Small intestine (tissue), 7 donors: ENCODE results near the gene ITGAV. TPM values are rescaled to one million over a fixed set of nuclear protein-coding genes. Genes with fewer than 3 reads are reported as not detected.

ENCODE experiments used
- DNase-seq, 2 donors: peaks; one replicate each; pipeline versions ENCODE4 v3.0.0 to v3.0.0-alpha.2; 2013
- FAIRE-seq: peaks from 2 replicates; lab custom pipeline; 2012; peaks lifted over from hg19 to GRCh38; lab: Jason Lieb, UNC
- H3K27ac ChIP-seq, 3 donors: one replicate each; pipeline ENCODE4 v1.5.1; 2013; ENCODE audit warnings: low read length in 2 of 3, mild to moderate bottlenecking in 2 of 3, control low read depth in 1 of 3, inconsistent platforms in 1 of 3, low read depth in 1 of 3, moderate library complexity in 1 of 3
- H3K27me3 ChIP-seq, 3 donors: one replicate each; pipeline ENCODE4 v1.6.1; 2013; ENCODE audit warnings: low read length in 3 of 3, inconsistent platforms in 1 of 3; ENCODE audit not compliant: control insufficient read depth in 3 of 3, insufficient read depth in 3 of 3
- H3K36me3 ChIP-seq, 3 donors: one replicate each; pipeline ENCODE4 v1.6.1; 2013; ENCODE audit warnings: low read length in 3 of 3, inconsistent platforms in 1 of 3, low read depth in 1 of 3, mild to moderate bottlenecking in 1 of 3, moderate library complexity in 1 of 3; ENCODE audit not compliant: control insufficient read depth in 3 of 3, insufficient read depth in 2 of 3
- H3K4me1 ChIP-seq, 3 donors: one replicate each; pipeline ENCODE4 v1.6.1; 2013; ENCODE audit warnings: low read length in 2 of 3, inconsistent platforms in 1 of 3, low read depth in 1 of 3, mild to moderate bottlenecking in 1 of 3, moderate library complexity in 1 of 3; ENCODE audit not compliant: control insufficient read depth in 3 of 3, insufficient read depth in 2 of 3
- H3K4me3 ChIP-seq, 3 donors: one replicate each; pipeline ENCODE4 v1.5.1; 2013; ENCODE audit warnings: low read length in 3 of 3, control low read depth in 1 of 3, inconsistent platforms in 1 of 3, low read depth in 1 of 3, mild to moderate bottlenecking in 1 of 3, moderate library complexity in 1 of 3
- H3K9me3 ChIP-seq, 2 donors: one replicate each; pipeline ENCODE4 v1.6.1; 2013; ENCODE audit warnings: low read depth in 1 of 2, low read length in 1 of 2; ENCODE audit not compliant: control insufficient read depth in 2 of 2, insufficient read depth in 1 of 2
- WGBS, 3 donors: extraction: QIAGEN DNeasy Blood & Tissue Kit; methylation state at CpG; one replicate each; pipeline ENCODE4 v1.1.7; 2013; 5-methylcytosine and 5-hydroxymethylcytosine counted together
- polyA plus RNA-seq, 4 donors: library from polyadenylated mRNA; stranded (reverse) in 3 of 4; unstranded in 1 of 4; fragments of 200-250 nt in 3 of 4; fragments of 120-200 nt in 1 of 4; gene quantifications; one replicate each; pipeline versions ENCODE4 v1.2.1 to v1.2.3, GENCODE V29; 2013
- donor health status: healthy with polysubstance abuse.
- donor health status: control.
- donor health status: control.
- donor health status: Bipolar disorder and iron deficiency.
- donor health status: healthy.

Gene ITGAV
- polyA plus RNA-seq, 4 donors = 4.0 to 48.2 (median 7.4) TPM

- Histone ChIP-seq H3K27ac (no peak overlapping the region), H3K9me3 (no peaks in the 10 kb centered on the region)
Measured at GRCh38 chr2:186624276-186624675, 34.4 kb downstream of the ITGAV start.

GRCh38 chr2:186629250-186629996 is 39.6 kb downstream of the ITGAV start:
- DNase-seq (no peak), FAIRE-seq (no peak)
- Histone ChIP-seq H3K36me3 (peaks cover 0 to 8% (median 2%) of the 10 kb centered on the region in 3 donors), H3K4me1 (no peaks in the 10 kb centered on the region), H3K4me3 (no peak overlapping the region), H3K27ac (no peak overlapping the region), H3K9me3 (no peaks in the 10 kb centered on the region), H3K27me3 (no peaks in the 10 kb centered on the region)
- 72 to 94% (median 93%) methylated on average over 1 of the region's 1 CpG for WGBS, 3 donors

More at GRCh38 chr2:186624276-186624675, 34.4 kb downstream of the ITGAV start:
- Histone ChIP-seq H3K4me3 (no peak overlapping the region), H3K27me3 (no peaks in the 10 kb centered on the region), H3K4me1 (no peaks in the 10 kb centered on the region), H3K36me3 (peaks cover 2 to 7% (median 3%) of the 10 kb centered on the region in 3 donors)
- DNase-seq (no peak), FAIRE-seq (no peak)
- 88 to 95% (median 91%) methylated on average over 3 of the region's 3 CpGs for WGBS, 3 donors

DNA sequence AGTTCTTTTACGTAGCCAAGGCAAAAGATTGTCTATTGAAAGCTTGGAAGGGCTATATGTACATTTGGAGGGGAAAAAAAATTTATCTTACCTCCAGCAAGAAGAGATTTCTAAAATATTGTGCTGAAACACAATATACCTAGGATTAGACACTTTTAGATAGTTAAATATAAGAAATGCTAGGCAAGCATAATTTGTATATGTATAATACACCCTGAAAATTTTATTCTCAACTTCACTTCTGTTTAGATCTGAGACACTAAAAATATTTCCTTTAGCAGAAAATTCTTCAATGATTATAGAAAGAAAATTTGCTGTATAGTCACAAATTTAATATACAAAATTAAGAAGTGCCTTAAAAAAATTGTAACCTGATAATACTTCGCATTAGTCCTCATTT is 42.6 kb downstream of the ITGAV start:
- Histone ChIP-seq H3K36me3 (peaks cover 0 to 8% (median 4%) of the 10 kb centered on the region in 3 donors), H3K27ac (no peak overlapping the region), H3K4me1 (no peaks in the 10 kb centered on the region), H3K4me3 (no peak overlapping the region), H3K27me3 (no peaks in the 10 kb centered on the region), H3K9me3 (no peaks in the 10 kb centered on the region)
- FAIRE-seq = no peak
- no peak for DNase-seq
- WGBS, 3 donors = 92 to 99% (median 93%) methylated on average over 2 of the region's 2 CpGs

GRCh38 chr2:186634701-186635100 is 44.8 kb downstream of the ITGAV start:
- DNase-seq (no peak), FAIRE-seq (peak; percentile 64)
- H3K4me1 ChIP-seq = no peaks in the 10 kb centered on the region

GRCh38 chr2:186636800-186637496 is 47.1 kb downstream of the ITGAV start:
- no peaks in the 10 kb centered on the region for H3K27me3 ChIP-seq
- FAIRE-seq (no peak), DNase-seq (no peak)
- 87 to 97% (median 94%) methylated on average over 11 of the region's 11 CpGs for WGBS, 3 donors
- peaks cover 2 to 11% (median 2%) of the 10 kb centered on the region in 3 donors for H3K36me3 ChIP-seq
- H3K4me3 ChIP-seq = no peak overlapping the region
- H3K4me1 ChIP-seq = no peaks in the 10 kb centered on the region
- no peaks in the 10 kb centered on the region for H3K9me3 ChIP-seq
- no peak overlapping the region for H3K27ac ChIP-seq

More at GRCh38 chr2:186634701-186635100, 44.8 kb downstream of the ITGAV start:
- Histone ChIP-seq H3K27me3 (no peaks in the 10 kb centered on the region), H3K36me3 (peaks cover 0 to 12% (median 2%) of the 10 kb centered on the region in 3 donors), H3K9me3 (no peaks in the 10 kb centered on the region), H3K27ac (no peak overlapping the region), H3K4me3 (no peak overlapping the region)

DNA sequence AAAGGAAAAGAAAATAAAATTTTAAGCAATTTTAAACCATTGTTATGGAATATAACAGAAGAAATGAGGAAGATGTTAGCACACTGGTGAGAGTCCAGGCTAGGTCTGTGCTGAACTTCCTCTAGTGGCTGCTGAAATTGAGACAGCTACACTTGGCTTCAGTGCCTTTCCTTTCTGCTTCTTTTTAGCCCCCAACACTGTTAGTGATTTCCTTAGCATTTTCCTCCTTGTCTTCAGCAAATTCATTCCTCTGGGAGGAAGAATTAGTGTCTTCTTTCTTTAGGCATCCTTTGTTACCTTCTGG is 47.6 kb downstream of the ITGAV start:
- H3K4me1 ChIP-seq = no peaks in the 10 kb centered on the region
- no peak for FAIRE-seq
- no peak for DNase-seq
- no peak overlapping the region for H3K4me3 ChIP-seq
- no peak overlapping the region for H3K27ac ChIP-seq
- H3K36me3 ChIP-seq = peaks cover 2 to 12% (median 2%) of the 10 kb centered on the region in 3 donors
- no peaks in the 10 kb centered on the region for H3K27me3 ChIP-seq
- no peaks in the 10 kb centered on the region for H3K9me3 ChIP-seq

DNA sequence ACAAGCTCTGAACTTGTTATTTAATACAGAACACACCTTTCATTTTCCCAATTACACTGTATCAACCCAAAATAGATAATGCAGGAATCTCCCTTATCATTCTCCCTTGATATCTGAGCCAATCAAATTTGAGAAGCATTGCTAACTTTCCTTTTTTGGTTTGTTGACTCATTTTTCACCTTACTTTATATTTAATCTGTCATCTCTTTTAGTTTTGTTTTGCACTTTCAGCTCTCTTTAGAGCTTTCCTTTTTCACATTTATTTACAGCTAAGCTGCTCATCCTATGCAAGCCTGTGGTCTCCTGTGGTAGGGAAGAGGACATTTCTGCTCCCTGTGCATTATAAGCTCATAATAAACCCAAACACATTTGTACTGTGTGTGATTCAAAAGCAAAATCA is 50.1 kb downstream of the ITGAV start:
- Histone ChIP-seq H3K4me3 (no peak overlapping the region), H3K27me3 (no peaks in the 10 kb centered on the region), H3K9me3 (no peaks in the 10 kb centered on the region), H3K36me3 (peaks cover 2 to 21% (median 2%) of the 10 kb centered on the region in 3 donors), H3K4me1 (no peaks in the 10 kb centered on the region), H3K27ac (no peak overlapping the region)
- no peak for FAIRE-seq
- no peak for DNase-seq

- Histone ChIP-seq H3K4me1 (no peaks in the 10 kb centered on the region), H3K36me3 (peaks cover 2 to 24% (median 2%) of the 10 kb centered on the region in 3 donors), H3K27me3 (no peaks in the 10 kb centered on the region), H3K9me3 (no peaks in the 10 kb centered on the region), H3K27ac (no peak overlapping the region), H3K4me3 (no peak overlapping the region)
- no peak for FAIRE-seq
- WGBS, 3 donors = 63 to 71% (median 69%) methylated on average over 4 of the region's 4 CpGs
- DNase-seq = peak in 1 of 2 donors; percentile 2
Measured at GRCh38 chr2:186641132-186641806, 51.4 kb downstream of the ITGAV start.
